Measurements from ENCODE around the gene CDC14B.
A peak's percentile ranks its signal among the peaks of the same experiment; 100 is the strongest.

Gene CDC14B

GRCh38 chr9:96603305-96604003, 16.2 kb downstream of the CDC14B start:
- Histone ChIP-seq H3K27ac (ENCODE audit: low read length, poor library complexity, severe bottlenecking) (no peak overlapping the region), H2AK5ac (ENCODE audit: low read length, severe bottlenecking) (no peak overlapping the region), H3K9me3 (ENCODE audit: control insufficient read depth, low read length) (no peaks in the 10 kb centered on the region), H2BK5ac (ENCODE audit: low read depth, low read length, poor library complexity, severe bottlenecking) (no peak overlapping the region), H3K9ac (ENCODE audit: low read length) (peak overlapping the region; percentile 72), H3K23ac (ENCODE audit: low read length in 2 of 2) (no peak overlapping the region), H3K18ac (ENCODE audit: low read depth in 1 of 2, low read length in 2 of 2) (no peak overlapping the region), H3K4me1 (ENCODE audit: control insufficient read depth, insufficient read depth, low read depth, low read length) (peaks cover 3% of the 10 kb centered on the region), H2BK15ac (ENCODE audit: low read depth, poor library complexity, severe bottlenecking) (no peak overlapping the region), H3K36me3 (ENCODE audit: control insufficient read depth in 1 of 2, insufficient read depth in 2 of 2, low read depth in 1 of 2, low read length in 2 of 2) (no peaks in the 10 kb centered on the region), H4K8ac (ENCODE audit: low read length) (no peak overlapping the region), H3K79me1 (replicated peaks; ENCODE audit: low read length, poor library complexity, severe bottlenecking) (peaks cover 21% of the 10 kb centered on the region), H4K91ac (ENCODE audit: low read length) (no peak overlapping the region), H3K4me3 (ENCODE audit: insufficient read depth in 1 of 2, low read depth in 1 of 2, low read length in 2 of 2) (peak overlapping the region in 1 of 2 experiments; percentile 51), H2AFZ (ENCODE audit: low read depth, low read length) (no peak overlapping the region), H3K14ac (ENCODE audit: low read length in 2 of 2) (no peak overlapping the region), H3K4ac (ENCODE audit: low read depth in 1 of 2, low read length in 2 of 2) (no peak overlapping the region), H2BK12ac (ENCODE audit: low read length in 2 of 2) (no peak overlapping the region), H3K4me2 (ENCODE audit: low read length, poor library complexity, severe bottlenecking) (no peak overlapping the region), H2BK120ac (ENCODE audit: low read depth, low read length) (no peak overlapping the region), H3K27me3 (ENCODE audit: control insufficient read depth in 1 of 2, insufficient read depth in 1 of 2, low read length in 2 of 2) (no peaks in the 10 kb centered on the region)
- WGBS = 94% methylated on average over 8 of the region's 8 CpGs
- DNase-seq = no peak

- Histone ChIP-seq H2AFZ (ENCODE audit: low read depth, low read length) (no peak overlapping the region), H3K4me1 (ENCODE audit: control insufficient read depth, insufficient read depth, low read depth, low read length) (no peaks in the 10 kb centered on the region), H3K4me3 (ENCODE audit: insufficient read depth in 1 of 2, low read depth in 1 of 2, low read length in 2 of 2) (no peak overlapping the region), H3K18ac (ENCODE audit: low read depth in 1 of 2, low read length in 2 of 2) (no peak overlapping the region), H2BK5ac (ENCODE audit: low read depth, low read length, poor library complexity, severe bottlenecking) (no peak overlapping the region), H2BK120ac (ENCODE audit: low read depth, low read length) (no peak overlapping the region), H4K91ac (ENCODE audit: low read length) (no peak overlapping the region), H4K8ac (ENCODE audit: low read length) (no peak overlapping the region), H3K4ac (ENCODE audit: low read depth in 1 of 2, low read length in 2 of 2) (no peak overlapping the region), H2BK12ac (ENCODE audit: low read length in 2 of 2) (no peak overlapping the region), H3K14ac (ENCODE audit: low read length in 2 of 2) (no peak overlapping the region), H2BK15ac (ENCODE audit: low read depth, poor library complexity, severe bottlenecking) (no peak overlapping the region), H3K4me2 (ENCODE audit: low read length, poor library complexity, severe bottlenecking) (no peak overlapping the region), H3K79me1 (replicated peaks; ENCODE audit: low read length, poor library complexity, severe bottlenecking) (peaks cover 14% of the 10 kb centered on the region), H2AK5ac (ENCODE audit: low read length, severe bottlenecking) (no peak overlapping the region), H3K27me3 (ENCODE audit: control insufficient read depth in 1 of 2, insufficient read depth in 1 of 2, low read length in 2 of 2) (no peaks in the 10 kb centered on the region), H3K23ac (ENCODE audit: low read length in 2 of 2) (no peak overlapping the region), H3K9me3 (ENCODE audit: control insufficient read depth, low read length) (no peaks in the 10 kb centered on the region), H3K36me3 (ENCODE audit: control insufficient read depth in 1 of 2, insufficient read depth in 2 of 2, low read depth in 1 of 2, low read length in 2 of 2) (no peaks in the 10 kb centered on the region), H3K9ac (ENCODE audit: low read length) (no peak overlapping the region), H3K27ac (ENCODE audit: low read length, poor library complexity, severe bottlenecking) (no peak overlapping the region)
- DNase-seq = no peak
- 98% methylated on average over 3 of the region's 5 CpGs for WGBS
Measured at GRCh38 chr9:96599298-96599697, 20.3 kb downstream of the CDC14B start.

GRCh38 chr9:96596601-96597111, 23.0 kb downstream of the CDC14B start:
- DNase-seq = no peak
- no peak overlapping the region for H3K14ac ChIP-seq (ENCODE audit: low read length in 2 of 2)
- H3K4me3 ChIP-seq (ENCODE audit: insufficient read depth in 1 of 2, low read depth in 1 of 2, low read length in 2 of 2) = no peak overlapping the region
- no peak overlapping the region for H2BK15ac ChIP-seq (ENCODE audit: low read depth, poor library complexity, severe bottlenecking)
- no peak overlapping the region for H4K8ac ChIP-seq (ENCODE audit: low read length)
- no peaks in the 10 kb centered on the region for H3K9me3 ChIP-seq (ENCODE audit: control insufficient read depth, low read length)
- no peaks in the 10 kb centered on the region for H3K4me1 ChIP-seq (ENCODE audit: control insufficient read depth, insufficient read depth, low read depth, low read length)
- no peak overlapping the region for H3K18ac ChIP-seq (ENCODE audit: low read depth in 1 of 2, low read length in 2 of 2)
- H2AK5ac ChIP-seq (ENCODE audit: low read length, severe bottlenecking) = no peak overlapping the region
- no peak overlapping the region for H4K91ac ChIP-seq (ENCODE audit: low read length)
- 91% methylated on average over 1 of the region's 5 CpGs for WGBS
- H3K27ac ChIP-seq (ENCODE audit: low read length, poor library complexity, severe bottlenecking) = no peak overlapping the region
- no peak overlapping the region for H2BK5ac ChIP-seq (ENCODE audit: low read depth, low read length, poor library complexity, severe bottlenecking)
- H3K79me1 ChIP-seq (replicated peaks; ENCODE audit: low read length, poor library complexity, severe bottlenecking) = peaks cover 18% of the 10 kb centered on the region
- no peak overlapping the region for H2AFZ ChIP-seq (ENCODE audit: low read depth, low read length)
- no peaks in the 10 kb centered on the region for H3K27me3 ChIP-seq (ENCODE audit: control insufficient read depth in 1 of 2, insufficient read depth in 1 of 2, low read length in 2 of 2)
- no peaks in the 10 kb centered on the region for H3K36me3 ChIP-seq (ENCODE audit: control insufficient read depth in 1 of 2, insufficient read depth in 2 of 2, low read depth in 1 of 2, low read length in 2 of 2)
- no peak overlapping the region for H3K4me2 ChIP-seq (ENCODE audit: low read length, poor library complexity, severe bottlenecking)
- no peak overlapping the region for H2BK120ac ChIP-seq (ENCODE audit: low read depth, low read length)
- no peak overlapping the region for H2BK12ac ChIP-seq (ENCODE audit: low read length in 2 of 2)
- no peak overlapping the region for H3K4ac ChIP-seq (ENCODE audit: low read depth in 1 of 2, low read length in 2 of 2)
- no peak overlapping the region for H3K23ac ChIP-seq (ENCODE audit: low read length in 2 of 2)
- H3K9ac ChIP-seq (ENCODE audit: low read length) = no peak overlapping the region

- Histone ChIP-seq H3K18ac (ENCODE audit: low read depth in 1 of 2, low read length in 2 of 2) (no peak overlapping the region), H3K36me3 (ENCODE audit: control insufficient read depth in 1 of 2, insufficient read depth in 2 of 2, low read depth in 1 of 2, low read length in 2 of 2) (no peaks in the 10 kb centered on the region), H2AK5ac (ENCODE audit: low read length, severe bottlenecking) (no peak overlapping the region), H3K4ac (ENCODE audit: low read depth in 1 of 2, low read length in 2 of 2) (no peak overlapping the region), H2BK15ac (ENCODE audit: low read depth, poor library complexity, severe bottlenecking) (peak overlapping the region; percentile 41), H3K27ac (ENCODE audit: low read length, poor library complexity, severe bottlenecking) (no peak overlapping the region), H3K4me2 (ENCODE audit: low read length, poor library complexity, severe bottlenecking) (no peak overlapping the region), H2BK120ac (ENCODE audit: low read depth, low read length) (no peak overlapping the region), H2BK12ac (ENCODE audit: low read length in 2 of 2) (no peak overlapping the region), H3K4me3 (ENCODE audit: insufficient read depth in 1 of 2, low read depth in 1 of 2, low read length in 2 of 2) (no peak overlapping the region), H3K27me3 (ENCODE audit: control insufficient read depth in 1 of 2, insufficient read depth in 1 of 2, low read length in 2 of 2) (no peaks in the 10 kb centered on the region), H4K8ac (ENCODE audit: low read length) (no peak overlapping the region), H3K4me1 (ENCODE audit: control insufficient read depth, insufficient read depth, low read depth, low read length) (no peaks in the 10 kb centered on the region), H3K9ac (ENCODE audit: low read length) (no peak overlapping the region), H3K14ac (ENCODE audit: low read length in 2 of 2) (no peak overlapping the region), H3K79me1 (replicated peaks; ENCODE audit: low read length, poor library complexity, severe bottlenecking) (peaks cover 26% of the 10 kb centered on the region), H3K9me3 (ENCODE audit: control insufficient read depth, low read length) (no peaks in the 10 kb centered on the region), H3K23ac (ENCODE audit: low read length in 2 of 2) (no peak overlapping the region), H2BK5ac (ENCODE audit: low read depth, low read length, poor library complexity, severe bottlenecking) (no peak overlapping the region), H4K91ac (ENCODE audit: low read length) (no peak overlapping the region), H2AFZ (ENCODE audit: low read depth, low read length) (no peak overlapping the region)
- no peak for DNase-seq
- 74% methylated on average over 6 of the region's 12 CpGs for WGBS
Measured at GRCh38 chr9:96587338-96588315, 32.0 kb downstream of the CDC14B start.
